Kidney capillary endothelial cell (primary cell): ENCODE data around the gene NDUFS3.

ENCODE experiments used
- DNase-seq: peaks from one replicate; pipeline ENCODE4 v3.0.0-alpha.2; 2018; ENCODE audit warnings: low spot score

Gene NDUFS3

DNA sequence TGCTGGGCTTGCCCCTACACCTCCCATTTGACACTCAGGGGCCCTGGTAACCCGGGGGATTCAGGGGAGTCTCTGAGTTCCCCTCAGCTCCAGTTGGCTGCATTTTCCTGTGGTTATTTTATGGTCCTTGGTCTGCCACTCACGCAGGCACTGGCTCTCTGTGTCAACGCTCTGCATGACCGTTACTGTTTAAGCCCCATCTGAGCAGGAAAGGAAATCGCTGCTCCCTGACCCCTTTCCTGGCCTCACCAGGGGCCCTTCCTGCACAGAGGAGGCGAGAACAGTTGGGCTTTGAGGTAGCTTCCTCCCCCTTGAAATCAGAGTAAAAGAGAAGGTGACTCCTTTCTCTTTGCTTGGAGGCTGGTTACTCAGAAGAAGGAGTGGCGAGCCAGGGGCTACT lies 12.9 kb downstream of the NDUFS3 start:
- peak; percentile 63 for DNase-seq

GRCh38 chr11:47592251-47592650 lies 13.4 kb downstream of the NDUFS3 start:
- DNase-seq = no peak

GRCh38 chr11:47592970-47593369 lies 14.1 kb downstream of the NDUFS3 start:
- no peak for DNase-seq

DNA sequence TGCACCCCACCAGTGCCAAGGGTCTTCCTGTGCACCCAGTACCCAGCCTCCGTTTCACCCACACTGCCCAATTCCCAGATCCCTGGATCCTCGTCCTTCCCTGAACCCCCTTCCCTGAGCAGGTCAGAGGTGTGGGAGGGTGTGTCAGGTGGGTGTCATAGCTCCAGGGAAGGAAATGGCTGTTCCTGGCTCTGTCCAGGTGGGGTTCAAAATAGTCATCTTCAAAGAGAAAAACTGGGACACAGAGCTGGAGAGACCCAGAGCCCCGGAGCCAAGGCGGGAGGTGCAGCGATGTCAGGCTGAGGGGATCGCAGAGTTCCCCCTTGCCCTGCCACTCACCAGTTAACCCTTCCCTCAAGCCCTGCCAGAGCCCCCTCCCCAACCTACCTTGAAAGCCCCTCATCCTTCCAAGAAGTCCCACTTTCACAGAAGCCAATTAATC lies 14.6 kb downstream of the NDUFS3 start:
- no peak for DNase-seq

DNA sequence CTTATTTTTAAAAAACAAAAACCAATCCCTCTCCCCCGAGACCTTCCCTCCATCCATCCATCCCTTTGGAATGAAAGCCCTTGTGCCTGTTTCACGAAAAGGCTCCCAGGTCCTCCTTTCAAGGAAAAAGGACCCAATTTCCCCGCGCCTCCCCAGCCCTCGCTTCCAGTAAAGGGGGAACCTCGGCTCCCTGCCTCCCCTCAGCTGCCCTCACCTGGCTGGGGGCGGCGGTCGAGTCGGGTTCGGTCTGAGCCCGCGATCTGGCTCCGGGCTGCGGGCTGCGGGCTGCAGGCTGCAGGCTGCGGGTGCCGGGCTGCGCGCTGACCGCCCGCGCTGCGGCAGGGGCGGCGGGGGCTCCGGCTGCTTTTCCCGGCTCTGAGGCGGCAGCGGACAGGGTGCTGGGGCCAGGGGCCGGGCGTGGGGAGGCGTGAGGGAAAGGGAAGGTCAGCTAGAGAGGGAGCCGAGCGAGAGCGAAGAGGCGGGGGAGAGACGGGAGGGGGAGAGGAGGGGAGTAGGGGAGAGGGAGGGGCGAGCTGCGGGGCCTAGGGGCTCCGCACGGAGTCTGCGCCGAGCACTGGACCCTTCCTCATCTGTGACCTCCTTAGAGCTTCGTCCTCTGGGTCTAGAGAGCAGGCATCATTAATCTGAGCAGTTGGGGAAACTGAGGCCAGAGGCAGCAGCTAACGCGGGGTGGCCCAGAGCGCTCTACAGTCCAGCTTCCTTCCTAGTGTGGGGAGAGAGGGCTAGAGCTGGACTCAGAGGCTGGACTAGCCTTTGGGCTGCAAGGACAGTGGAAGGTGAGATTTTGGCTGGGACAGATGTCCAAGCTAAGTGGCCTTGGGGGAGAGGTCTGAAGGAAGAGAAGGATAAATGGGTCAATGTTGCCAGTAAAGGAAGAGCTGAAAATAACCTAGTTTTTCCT lies 15.3 kb downstream of the NDUFS3 start, which contains the start of gene C1QTNF4:
C1QTNF4 (minus strand) TSS at position 478 of the 922 bp plus-strand sequence. CDS start 3,601 bp downstream, outside the sequence.
- DNase-seq = no peak

- DNase-seq = no peak
Observed at GRCh38 chr11:47595029-47595428, 16.2 kb downstream of the NDUFS3 start.

- DNase-seq = no peak
Observed at GRCh38 chr11:47595967-47596366, 17.1 kb downstream of the NDUFS3 start.

- no peak for DNase-seq
Observed at GRCh38 chr11:47599902-47600301, 21.0 kb downstream of the NDUFS3 start.

GRCh38 chr11:47603295-47603694 lies 24.4 kb downstream of the NDUFS3 start:
- no peak for DNase-seq

- no peak for DNase-seq
Observed at GRCh38 chr11:47605921-47606320, 27.0 kb downstream of the NDUFS3 start.

GRCh38 chr11:47606731-47607130 lies 27.9 kb downstream of the NDUFS3 start:
- DNase-seq = no peak

DNA sequence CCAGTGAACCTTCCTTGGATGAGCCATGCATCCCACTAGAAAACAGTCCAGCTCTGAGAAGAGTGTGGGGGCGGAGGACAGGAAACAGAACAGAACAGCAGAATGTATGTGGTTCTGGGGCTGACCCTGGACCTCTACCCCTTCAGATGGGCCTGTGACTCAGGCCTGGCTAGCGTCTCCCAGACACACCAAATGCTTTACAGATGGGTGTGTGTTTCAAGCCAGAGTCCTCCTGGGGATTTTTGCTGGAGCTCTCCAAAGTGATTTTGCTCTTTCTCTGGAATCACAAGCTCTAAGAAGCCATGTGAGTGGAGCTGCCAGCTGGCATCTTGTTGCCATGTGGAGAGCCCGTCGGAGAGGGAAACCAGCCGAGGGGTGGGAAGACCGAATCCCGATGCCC lies 28.5 kb downstream of the NDUFS3 start:
- no peak for DNase-seq

DNA sequence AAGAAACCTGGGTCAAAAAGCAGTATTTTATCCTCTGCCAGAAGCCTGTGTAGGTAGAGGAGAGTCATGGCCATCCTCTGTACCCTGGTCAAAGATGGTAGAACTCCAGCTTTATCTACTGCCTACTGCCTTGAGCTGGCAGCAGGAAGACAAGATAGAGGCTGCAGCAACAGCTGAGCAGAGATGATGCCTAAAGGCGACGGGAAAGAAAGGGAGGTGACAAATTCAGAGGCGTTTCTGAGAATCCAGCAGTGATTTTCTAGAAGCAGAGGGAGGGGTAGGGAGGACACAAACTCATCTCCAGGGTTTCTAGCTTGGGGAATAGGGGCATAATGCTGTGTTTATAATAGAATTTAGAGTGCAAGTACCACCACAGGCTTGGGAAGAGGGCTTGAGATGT lies 30.8 kb downstream of the NDUFS3 start:
- DNase-seq = no peak

GRCh38 chr11:47611348-47611794 lies 32.5 kb downstream of the NDUFS3 start:
- no peak for DNase-seq

- DNase-seq = no peak
Observed at GRCh38 chr11:47615249-47615648, 36.4 kb downstream of the NDUFS3 start.

GRCh38 chr11:47616726-47617416 lies 38.0 kb downstream of the NDUFS3 start:
- peak; percentile 38 for DNase-seq

GRCh38 chr11:47617417-47617809 lies 38.5 kb downstream of the NDUFS3 start:
- DNase-seq = no peak

GRCh38 chr11:47620836-47621378 lies 42.0 kb downstream of the NDUFS3 start:
- DNase-seq = no peak

- no peak for DNase-seq
Observed at GRCh38 chr11:47626234-47626633, 47.4 kb downstream of the NDUFS3 start.

DNA sequence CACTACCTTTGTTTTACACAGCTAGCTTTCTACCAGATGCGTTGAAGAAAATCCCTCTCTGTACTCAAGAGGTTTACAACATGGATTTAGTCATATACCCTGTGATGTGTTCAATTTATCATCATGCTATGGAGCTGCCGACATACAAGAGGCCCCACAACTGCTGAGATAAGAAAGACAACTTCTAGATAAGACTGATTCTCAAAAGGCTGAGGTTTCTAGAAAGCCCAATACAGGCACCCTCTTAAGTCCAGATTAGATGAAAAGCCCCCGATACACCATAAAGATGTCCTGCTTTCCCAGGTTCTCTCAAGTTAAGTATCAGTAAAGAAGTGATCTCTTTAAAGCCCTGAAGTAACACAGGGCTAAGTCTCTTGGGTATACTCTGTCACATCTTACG lies 49.2 kb downstream of the NDUFS3 start:
- no peak for DNase-seq

DNA sequence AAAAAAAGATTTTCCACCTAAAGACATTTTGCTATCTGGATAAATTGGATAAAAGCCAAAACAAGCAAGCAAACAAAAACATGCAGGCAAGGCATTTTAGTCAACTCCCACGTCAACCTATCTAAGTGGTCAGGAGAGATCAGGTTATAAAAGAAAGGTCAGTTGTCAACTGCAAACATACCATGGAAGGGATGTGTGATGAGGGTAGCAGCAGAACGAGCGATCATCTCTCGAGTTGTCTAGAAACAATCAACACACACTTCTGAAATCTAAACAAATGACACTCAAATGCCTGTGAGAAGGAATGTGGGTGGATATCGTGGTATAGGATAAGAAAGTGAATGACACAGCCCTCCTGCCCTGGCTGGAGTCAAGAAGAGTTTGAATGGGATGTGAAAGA lies 52.6 kb downstream of the NDUFS3 start:
- no peak for DNase-seq
